Hypothalamus (tissue), 51 donors: Measurements from ENCODE around the gene RAB33A.
"Not testable (repeated sequence)": the region's sequence is repeated elsewhere in the genome, so short reads cannot be mapped to it uniquely, and the experiment has no call there.

Experiments
- DNase-seq, 51 donors: peaks; one replicate each; lab custom pipeline; 2025; lab: John Stamatoyannopoulos, UW

RAB33A gene

DNA sequence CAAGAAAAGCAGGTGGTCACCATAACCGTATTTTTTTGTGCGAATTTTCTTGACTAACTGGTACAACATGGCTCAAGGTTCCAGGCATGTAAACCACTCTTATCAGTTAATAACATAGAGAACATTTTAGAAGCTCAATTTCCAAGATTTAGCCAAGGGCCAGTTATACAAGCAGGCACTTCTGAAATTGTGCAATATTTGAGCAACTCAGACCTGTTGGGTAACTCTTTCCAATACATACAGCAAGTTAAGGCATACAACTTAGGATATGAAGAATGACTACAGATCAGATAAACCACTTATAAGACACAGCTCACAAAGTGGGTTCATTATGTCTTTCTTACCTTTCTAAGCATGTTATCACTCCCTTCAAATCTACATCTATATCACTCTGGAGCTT lies 53.0 kb downstream of the RAB33A start:
- no peak for DNase-seq

DNA sequence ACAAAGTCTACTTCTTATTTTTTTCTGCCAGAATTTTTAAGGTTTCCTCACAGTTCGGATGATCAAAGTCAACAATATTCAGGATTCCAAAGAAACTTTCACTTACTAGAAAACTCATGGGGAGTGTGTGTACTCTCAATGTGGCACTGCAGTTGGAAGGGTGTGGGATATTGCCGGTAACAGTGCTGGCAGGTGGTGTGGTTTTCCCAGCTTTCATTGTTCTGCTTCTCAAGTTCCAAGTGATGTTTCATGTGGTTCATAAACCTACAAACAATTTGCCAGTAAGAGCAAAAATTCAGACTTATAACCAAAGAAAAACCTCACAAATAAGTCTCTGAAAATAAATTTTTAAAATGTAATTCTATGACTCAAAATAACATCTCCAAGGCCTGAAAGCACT lies 57.1 kb downstream of the RAB33A start:
- DNase-seq: no peak

DNA sequence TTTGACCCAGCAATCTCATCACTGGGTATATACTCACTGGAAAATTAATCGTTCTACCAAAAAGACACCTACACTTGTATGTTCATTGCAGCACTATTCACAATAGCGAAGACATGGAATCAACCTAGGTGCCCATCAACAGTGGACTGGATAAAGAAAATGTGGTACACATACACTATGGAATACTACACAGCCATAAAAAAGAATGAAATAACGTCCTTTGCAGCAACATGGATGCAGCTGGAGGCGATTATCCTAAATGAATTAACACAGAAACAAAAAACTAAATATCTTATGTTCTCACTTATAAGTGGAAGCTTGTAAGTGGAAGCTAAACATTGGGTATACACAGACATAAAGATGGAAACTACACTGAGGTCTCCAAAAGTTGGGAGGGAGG lies 59.4 kb downstream of the RAB33A start:
- not testable (repeated sequence) for DNase-seq
